Esophagus muscularis mucosa (tissue), 4 donors: ENCODE results near the gene PLSCR2. TPM values are rescaled to one million over a fixed set of nuclear protein-coding genes. Genes with fewer than 3 reads are reported as not detected.

Experiments
- DNase-seq: peaks from one replicate; pipeline ENCODE4 v3.0.0-alpha.2; 2017; ENCODE audit errors: extremely low spot score
- H3K27ac ChIP-seq, 4 donors: fragments of 200-600 bp; sonication (generic); replicated peaks in 1 of 4; 1 replicate in 3 of 4; 2 replicates in 1 of 4; pipeline ENCODE4 v1.5.1; 2016 to 2019; ENCODE audit warnings: mild to moderate bottlenecking in 1 of 4
- H3K27me3 ChIP-seq, 4 donors: fragments of 200-600 bp; sonication (generic); one replicate each; pipeline versions ENCODE4 v1.5.1 to v1.6.0; 2016 to 2019
- H3K36me3 ChIP-seq, 4 donors: fragments of 200-600 bp; sonication (generic); one replicate each; pipeline ENCODE4 v1.5.1; 2016 to 2019
- H3K4me1 ChIP-seq, 4 donors: fragments of 200-600 bp; sonication (generic); one replicate each; pipeline ENCODE4 v1.5.1; 2016 to 2019
- H3K4me3 ChIP-seq, 4 donors: fragments of 200-600 bp; sonication (generic); 1 replicate in 2 of 4; 2 replicates in 2 of 4; pipeline ENCODE4 v1.5.1; 2016 to 2019; ENCODE audit warnings: mild to moderate bottlenecking in 4 of 4, moderate library complexity in 1 of 4
- H3K9me3 ChIP-seq, 4 donors: fragments of 200-600 bp; sonication (generic); 1 replicate in 3 of 4; 2 replicates in 1 of 4; pipeline ENCODE4 v1.5.1; 2016 to 2019
- EP300 ChIP-seq: sonication (generic); formaldehyde crosslinking; IDR thresholded peaks from one replicate; pipeline ENCODE4 v1.6.1; 2017; ENCODE audit warnings: antibody characterized with exemption
- POLR2A ChIP-seq: fragments of 450-650 bp; IDR thresholded peaks from one replicate; pipeline ENCODE4 v1.6.1; 2017; ENCODE audit warnings: antibody characterized with exemption, moderate library complexity, mild to moderate bottlenecking, low read depth
- POLR2AphosphoS5 ChIP-seq, 2 donors: sonication (generic); formaldehyde crosslinking; IDR thresholded peaks; one replicate each; pipeline ENCODE4 v1.6.1; 2017; ENCODE audit warnings: antibody characterized with exemption in 2 of 2
- WGBS: methylation state at CpG from one replicate; pipeline ENCODE4 v1.1.5; 2018; 5-methylcytosine and 5-hydroxymethylcytosine counted together
- intact Hi-C: fragments of 100-400 bp; cut with DNase I; formaldehyde crosslinking; loops from one replicate; pipeline ENCODE4 v1.15.1; 2023
- total RNA-seq, 4 donors: library from RNA; depleted of rRNA; stranded (reverse); fragments of >200 nt; gene quantifications; one replicate each; pipeline versions ENCODE4 v1.1.0 to v1.2.1, GENCODE V29; 2016
- TF ChIP-seq, protein P1 (sequence below), 3 experiments: fragments of 200-600 bp in 2 of 3; fragments of 450-650 bp in 1 of 3; sonication (generic) in 2 of 3; IDR thresholded peaks; one replicate each; pipeline ENCODE4 v1.5.1; 2017 to 2019; ENCODE audit warnings: antibody characterized with exemption in 3 of 3, mild to moderate bottlenecking in 2 of 3, moderate library complexity in 1 of 3

PLSCR2 gene
- total RNA-seq, 4 donors from 2014 or later, result 0.69 TPM; not detected in 3

DNA sequence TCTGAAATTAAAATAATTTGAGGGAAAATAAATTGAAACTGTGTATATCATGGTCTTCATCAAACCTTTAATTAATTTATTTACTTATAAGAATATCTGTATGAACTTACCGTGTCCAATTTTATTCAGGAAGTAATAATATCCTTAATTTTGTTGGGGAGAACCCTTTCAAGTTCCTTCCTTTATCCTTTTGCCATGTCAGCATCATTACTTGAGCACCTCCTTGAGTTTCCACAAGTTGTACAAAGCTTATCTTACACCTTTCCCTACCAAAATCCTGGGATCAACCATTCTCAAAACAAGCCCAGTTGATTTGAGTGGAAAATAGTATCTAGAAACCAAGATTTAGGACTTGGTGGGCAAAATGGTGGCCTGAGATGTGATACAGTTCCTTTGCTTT lies 37.3 kb downstream of the PLSCR2 start:
- 83% methylated on average over 1 of the region's 1 CpG for WGBS
- H3K27ac ChIP-seq, result no peak overlapping the region
- H3K36me3 ChIP-seq, result no peaks in the 10 kb centered on the region
- TF ChIP-seq POLR2AphosphoS5 (IDR thresholded peaks at IDR 0.05) (no peak), EP300 (no peak), POLR2A (no peak)
- TF ChIP-seq, protein P1, sequence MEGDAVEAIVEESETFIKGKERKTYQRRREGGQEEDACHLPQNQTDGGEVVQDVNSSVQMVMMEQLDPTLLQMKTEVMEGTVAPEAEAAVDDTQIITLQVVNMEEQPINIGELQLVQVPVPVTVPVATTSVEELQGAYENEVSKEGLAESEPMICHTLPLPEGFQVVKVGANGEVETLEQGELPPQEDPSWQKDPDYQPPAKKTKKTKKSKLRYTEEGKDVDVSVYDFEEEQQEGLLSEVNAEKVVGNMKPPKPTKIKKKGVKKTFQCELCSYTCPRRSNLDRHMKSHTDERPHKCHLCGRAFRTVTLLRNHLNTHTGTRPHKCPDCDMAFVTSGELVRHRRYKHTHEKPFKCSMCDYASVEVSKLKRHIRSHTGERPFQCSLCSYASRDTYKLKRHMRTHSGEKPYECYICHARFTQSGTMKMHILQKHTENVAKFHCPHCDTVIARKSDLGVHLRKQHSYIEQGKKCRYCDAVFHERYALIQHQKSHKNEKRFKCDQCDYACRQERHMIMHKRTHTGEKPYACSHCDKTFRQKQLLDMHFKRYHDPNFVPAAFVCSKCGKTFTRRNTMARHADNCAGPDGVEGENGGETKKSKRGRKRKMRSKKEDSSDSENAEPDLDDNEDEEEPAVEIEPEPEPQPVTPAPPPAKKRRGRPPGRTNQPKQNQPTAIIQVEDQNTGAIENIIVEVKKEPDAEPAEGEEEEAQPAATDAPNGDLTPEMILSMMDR (IDR thresholded peaks at IDR 0.05), result no peak
- H3K4me3 ChIP-seq, result no peak overlapping the region
- intact Hi-C loops, result no loop called here
- no peak for DNase-seq
- peaks cover 0 to 8% (median 0%) of the 10 kb centered on the region in 4 donors for H3K9me3 ChIP-seq
- no peaks in the 10 kb centered on the region for H3K27me3 ChIP-seq
- no peaks in the 10 kb centered on the region for H3K4me1 ChIP-seq

DNA sequence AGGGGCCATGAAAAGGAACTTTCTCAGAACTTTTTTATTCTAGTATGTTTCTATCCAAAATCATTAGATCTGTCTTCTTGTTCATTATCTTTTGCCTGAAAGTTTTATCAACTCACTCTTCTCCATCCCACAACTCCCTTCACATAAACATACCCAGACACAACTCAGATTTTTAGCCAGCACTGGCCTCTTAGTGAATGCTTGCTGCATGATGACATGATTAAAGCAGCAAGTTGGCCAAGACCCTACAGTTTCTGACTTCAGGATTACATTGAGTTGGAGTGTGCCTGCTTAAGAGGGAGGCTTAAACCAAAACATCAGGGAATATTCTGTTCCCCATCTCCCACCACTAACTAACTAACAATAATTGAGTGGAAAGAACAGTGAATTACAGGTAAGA lies 38.1 kb downstream of the PLSCR2 start:
- peaks cover 0 to 8% (median 0%) of the 10 kb centered on the region in 4 donors for H3K9me3 ChIP-seq
- no peaks in the 10 kb centered on the region for H3K27me3 ChIP-seq
- H3K4me3 ChIP-seq, result no peak overlapping the region
- H3K36me3 ChIP-seq, result no peaks in the 10 kb centered on the region
- intact Hi-C loops, result no loop called here
- no peak for DNase-seq
- H3K4me1 ChIP-seq, result no peaks in the 10 kb centered on the region
- TF ChIP-seq, protein P1 (IDR thresholded peaks at IDR 0.05), result no peak
- TF ChIP-seq POLR2A (no peak), POLR2AphosphoS5 (IDR thresholded peaks at IDR 0.05) (no peak), EP300 (no peak)
- no peak overlapping the region for H3K27ac ChIP-seq

DNA sequence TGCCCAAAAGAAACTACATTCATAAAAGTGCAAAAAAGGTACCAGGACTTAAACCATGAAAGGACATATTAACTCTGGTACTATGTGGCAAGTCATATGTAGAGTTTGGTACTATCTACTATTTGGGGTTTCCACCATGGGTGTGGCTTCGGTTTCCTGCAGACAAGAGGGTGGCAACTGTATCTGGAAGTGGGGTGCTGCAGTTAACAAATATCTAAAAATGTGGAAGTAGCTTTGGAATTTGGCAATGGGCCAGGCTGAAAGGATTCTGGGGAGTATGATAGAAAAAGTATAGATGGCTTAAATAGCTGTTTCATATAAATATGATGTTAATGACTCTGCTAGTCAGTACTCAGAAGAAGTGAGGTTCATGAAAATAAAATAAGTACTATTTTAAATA lies 44.0 kb downstream of the PLSCR2 start:
- WGBS, result 90% methylated on average over 1 of the region's 1 CpG
- peaks cover 0 to 8% (median 0%) of the 10 kb centered on the region in 4 donors for H3K9me3 ChIP-seq
- H3K27me3 ChIP-seq, result no peaks in the 10 kb centered on the region
- H3K27ac ChIP-seq, result no peak overlapping the region
- H3K4me1 ChIP-seq, result no peaks in the 10 kb centered on the region
- DNase-seq, result no peak
- H3K36me3 ChIP-seq, result no peaks in the 10 kb centered on the region
- H3K4me3 ChIP-seq, result no peak overlapping the region
- intact Hi-C loops, result no loop called here
- TF ChIP-seq EP300, result no peak
- TF ChIP-seq, protein P1 (IDR thresholded peaks at IDR 0.05), result no peak

DNA sequence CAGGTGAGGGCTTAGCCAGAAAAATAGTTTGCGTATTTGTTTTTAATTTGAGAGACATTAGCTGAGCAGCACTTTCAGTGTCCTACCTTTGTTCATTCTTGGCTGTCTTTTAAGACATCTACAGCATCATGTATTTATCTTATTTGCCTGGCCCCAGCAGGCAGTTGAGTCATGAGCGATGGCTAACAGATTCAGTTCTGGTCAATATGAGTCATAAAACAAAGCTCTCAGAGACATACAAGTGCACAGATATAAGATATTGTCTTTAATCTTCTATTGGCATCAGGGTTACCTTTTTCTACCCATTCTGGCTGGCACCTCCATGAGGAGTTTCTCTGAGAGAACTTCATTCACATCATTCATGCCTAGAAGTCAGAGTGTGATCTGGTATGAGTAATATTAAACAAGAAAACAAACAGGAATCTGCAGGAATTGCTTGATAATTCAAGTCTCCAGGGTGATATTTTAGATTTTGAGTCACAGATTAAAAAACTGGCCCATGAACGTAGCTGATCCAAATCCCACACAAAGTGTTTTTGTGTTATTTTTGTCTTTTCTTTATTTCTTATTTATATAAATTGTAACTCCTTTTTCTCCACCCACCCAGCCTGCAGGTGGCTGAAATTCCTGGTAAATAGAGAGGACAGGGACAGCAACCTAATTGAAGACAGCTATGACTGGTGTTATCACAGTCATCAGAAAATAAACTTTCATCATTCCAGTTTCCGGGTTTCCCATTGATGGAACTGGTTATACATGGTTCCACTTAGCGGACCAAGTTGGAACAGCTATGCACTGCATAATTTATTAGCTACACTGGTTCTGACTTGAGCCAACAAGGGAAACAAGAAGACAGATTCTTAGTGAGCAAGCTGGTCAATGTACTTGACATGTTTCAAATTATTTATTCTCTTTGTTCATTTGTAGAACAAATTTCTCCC lies 47.3 kb downstream of the PLSCR2 start:
- Histone ChIP-seq H3K27me3 (no peaks in the 10 kb centered on the region), H3K27ac (no peak overlapping the region), H3K4me1 (no peaks in the 10 kb centered on the region), H3K4me3 (no peak overlapping the region), H3K36me3 (no peaks in the 10 kb centered on the region), H3K9me3 (no peaks in the 10 kb centered on the region)
- TF ChIP-seq EP300 (no peak), POLR2A (no peak), POLR2AphosphoS5 (IDR thresholded peaks at IDR 0.05) (no peak)
- TF ChIP-seq, protein P1 (IDR thresholded peaks at IDR 0.05), result no peak
- 64% methylated on average over 5 of the region's 5 CpGs for WGBS
- no peak for DNase-seq
- intact Hi-C loops, result no loop called here
